ENCODE results near the gene KY.

The KY gene

DNA sequence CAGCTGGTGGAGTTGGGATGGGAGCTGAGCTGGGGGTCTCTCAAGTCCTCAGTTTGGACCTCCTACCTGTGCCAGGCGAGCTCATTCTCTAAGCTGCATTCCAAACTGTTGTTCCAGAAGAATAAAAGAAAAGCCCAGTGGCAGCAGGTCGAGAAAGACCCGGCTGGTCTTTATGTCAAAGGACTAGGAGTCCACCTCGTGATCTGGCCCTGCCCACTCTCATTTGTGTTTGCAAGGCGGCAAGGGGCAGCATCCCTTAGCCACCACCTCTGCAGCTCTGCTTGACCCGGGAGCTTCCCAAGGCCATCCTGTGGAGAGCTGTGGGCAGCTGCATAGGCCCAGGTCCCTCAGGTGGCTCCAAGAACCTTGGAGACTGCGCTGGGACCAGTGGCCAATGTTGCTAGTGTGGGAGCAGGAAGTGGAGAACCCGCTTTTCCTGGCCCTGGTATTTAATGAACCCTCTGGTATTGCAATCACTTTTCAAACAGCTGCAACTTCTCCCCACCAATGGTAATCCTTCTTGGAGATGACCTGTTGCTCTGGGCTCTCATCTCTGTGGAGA lies 30.9 kb downstream of the KY start:
- no peak for DNase-seq (ENCODE audit: low read depth, low spot score)

DNA sequence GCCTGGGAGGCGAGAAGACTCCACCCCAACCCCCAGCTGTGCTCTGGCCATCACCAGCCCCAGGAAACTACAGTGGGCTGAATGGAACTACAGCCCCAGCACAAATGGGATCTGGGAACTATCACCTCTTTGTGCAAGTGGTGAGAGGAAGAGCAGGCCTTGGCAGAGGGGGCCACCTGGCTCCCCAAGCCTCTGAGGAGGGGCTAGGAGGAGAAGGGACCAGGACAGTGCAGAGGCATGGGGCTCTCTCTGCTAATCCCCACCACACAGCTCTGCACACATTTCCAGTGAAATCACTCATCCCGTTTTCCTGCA lies 31.6 kb downstream of the KY start:
- no peak for DNase-seq (ENCODE audit: low read depth, low spot score)

DNA sequence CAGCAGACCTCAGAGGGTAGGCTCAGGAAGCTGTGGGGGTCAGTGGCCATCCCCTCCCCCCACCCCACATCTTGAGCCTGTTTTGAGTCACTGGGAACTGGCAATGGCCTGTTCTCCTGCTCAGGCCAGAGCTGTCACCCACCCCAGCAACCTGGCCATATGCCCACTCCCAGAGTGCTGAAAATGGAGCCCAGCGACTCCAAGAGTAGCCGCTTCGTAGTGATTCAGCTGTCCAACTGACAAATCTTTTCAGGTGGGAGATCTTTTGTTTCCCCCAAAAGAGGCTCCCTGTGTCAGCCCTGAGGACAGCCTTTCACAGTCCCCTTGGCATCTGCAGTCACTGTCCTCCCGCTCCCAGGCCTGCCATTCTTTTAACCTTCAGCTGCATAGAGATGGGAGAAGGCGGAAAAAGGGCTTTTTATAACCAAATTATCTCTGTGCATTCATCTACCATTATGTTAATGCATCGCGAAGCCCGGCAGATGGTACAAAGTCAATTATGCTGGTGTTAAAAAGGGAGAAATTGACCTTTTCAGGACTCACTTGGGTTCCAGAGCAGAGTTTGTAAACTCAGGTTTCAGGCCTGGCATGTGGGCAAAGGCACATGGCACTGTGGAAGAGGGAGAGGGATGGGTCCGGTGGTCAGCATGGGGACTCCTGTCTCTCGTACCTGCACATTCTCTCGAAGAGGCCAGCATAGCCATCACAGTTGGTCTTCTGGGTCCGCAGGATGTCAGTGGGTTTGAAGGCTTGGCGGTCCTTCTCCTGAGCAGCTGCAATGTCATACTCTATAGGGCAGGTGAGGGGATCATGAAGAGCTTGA lies 32.1 kb downstream of the KY start:
- DNase-seq (ENCODE audit: low read depth, low spot score): no peak

- DNase-seq (ENCODE audit: low read depth, low spot score): no peak
These were observed 33.0 kb downstream of the KY start for GRCh38 chr3:134617608-134618477.

DNA sequence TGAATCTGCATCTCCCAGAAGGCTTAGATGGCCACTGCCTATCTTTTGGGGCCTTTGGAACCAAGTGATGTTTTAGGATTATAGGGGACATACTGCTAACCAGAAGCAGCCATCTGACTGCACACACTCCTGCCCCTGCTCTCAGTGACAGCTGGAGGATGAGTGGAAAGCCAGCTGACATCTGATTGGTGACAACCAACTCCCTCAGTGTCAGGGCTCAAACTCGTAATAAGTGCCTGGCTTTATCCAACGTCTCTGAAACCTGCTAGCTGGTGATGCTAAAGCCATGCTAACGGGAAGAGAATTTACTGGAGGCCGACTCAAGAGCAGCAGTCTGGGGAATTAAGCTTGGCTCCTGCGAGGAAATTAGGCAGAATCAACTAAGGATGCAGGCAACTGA lies 35.1 kb downstream of the KY start:
- DNase-seq (ENCODE audit: low read depth, low spot score): no peak

GRCh38 chr3:134614955-134615354 lies 35.9 kb downstream of the KY start:
- DNase-seq (ENCODE audit: low read depth, low spot score): no peak

DNA sequence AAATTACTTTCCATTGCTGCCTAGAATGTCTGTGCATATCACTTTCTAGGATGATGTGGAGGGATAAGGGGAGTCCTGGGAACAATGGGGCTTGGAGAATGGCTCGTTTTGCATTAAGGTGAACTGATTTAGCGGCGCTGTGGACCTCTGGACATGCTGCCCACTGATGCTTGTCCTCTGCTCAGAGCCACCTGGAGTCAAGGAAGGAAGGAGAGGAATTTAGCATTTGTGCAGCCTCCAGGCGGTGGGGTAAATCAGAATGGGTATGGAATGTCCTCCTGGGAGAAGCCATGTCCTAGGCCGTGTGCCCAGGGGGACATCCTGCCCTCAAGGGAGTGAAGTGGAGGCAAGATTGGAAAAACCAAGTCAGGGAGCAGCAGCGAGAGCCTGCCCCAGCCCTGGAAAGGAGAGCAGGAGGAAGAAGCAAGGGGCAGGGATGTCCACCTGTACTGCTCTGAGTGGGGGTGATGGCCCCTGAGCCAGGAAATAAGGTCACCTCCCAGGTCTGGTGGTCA lies 37.8 kb downstream of the KY start:
- no peak for DNase-seq (ENCODE audit: low read depth, low spot score)

DNA sequence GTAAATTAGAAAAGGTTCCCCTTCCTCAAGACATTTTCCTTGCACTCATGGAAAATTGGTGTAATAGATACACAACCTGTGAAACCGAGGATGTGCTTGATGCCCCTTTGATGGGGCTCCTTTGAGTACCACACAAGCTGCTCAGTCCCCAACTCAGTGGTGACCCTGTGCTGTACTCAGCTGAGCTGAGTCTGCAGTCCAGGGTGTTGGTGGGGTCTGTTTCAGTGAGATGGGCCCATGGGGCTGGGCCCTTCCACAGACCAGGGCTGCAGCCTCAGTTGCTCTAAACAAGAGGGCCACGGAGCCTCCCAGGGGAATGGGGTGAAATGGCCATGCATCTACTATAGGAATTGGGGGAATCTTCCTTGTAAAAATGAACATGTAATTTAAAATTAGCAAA lies 39.3 kb downstream of the KY start:
- no peak for DNase-seq (ENCODE audit: low read depth, low spot score)

- DNase-seq (ENCODE audit: low read depth, low spot score): no peak
These were observed 40.1 kb downstream of the KY start for GRCh38 chr3:134610432-134611385.

- DNase-seq (ENCODE audit: low read depth, low spot score): no peak
These were observed 40.9 kb downstream of the KY start for GRCh38 chr3:134609821-134610431.

DNA sequence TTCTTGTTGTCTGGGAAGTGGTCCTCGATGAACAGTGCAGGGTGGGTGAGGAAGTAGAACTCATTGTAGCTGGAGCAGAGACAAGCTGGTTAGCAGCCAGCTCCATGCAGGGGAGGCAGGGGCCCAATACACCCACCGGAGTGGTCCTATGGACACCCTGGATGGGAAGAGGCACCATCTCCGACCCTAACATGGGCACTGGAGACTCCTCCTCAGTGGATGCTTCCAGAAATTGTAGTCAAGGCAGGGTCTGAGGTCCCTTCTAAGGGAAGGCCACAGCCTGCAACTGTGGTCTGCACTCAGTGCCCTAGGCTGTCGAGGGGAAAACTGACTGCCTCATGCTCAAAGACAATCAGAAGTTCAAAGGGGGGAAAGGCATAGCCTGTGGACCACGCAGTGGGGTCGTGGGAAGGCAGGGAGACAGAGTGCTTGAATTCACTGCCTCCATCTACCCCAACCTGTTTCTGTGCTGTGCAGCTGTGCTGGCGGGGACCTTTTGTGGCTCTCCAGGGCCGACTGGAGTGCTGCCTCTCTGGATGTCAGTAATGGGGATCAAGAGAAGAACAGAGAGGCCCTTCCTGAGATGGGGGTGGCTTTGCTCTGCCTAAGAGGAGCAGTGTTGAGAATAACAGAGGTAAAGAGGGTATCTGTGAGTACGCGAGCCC lies 41.9 kb downstream of the KY start:
- no peak for DNase-seq (ENCODE audit: low read depth, low spot score)

DNA sequence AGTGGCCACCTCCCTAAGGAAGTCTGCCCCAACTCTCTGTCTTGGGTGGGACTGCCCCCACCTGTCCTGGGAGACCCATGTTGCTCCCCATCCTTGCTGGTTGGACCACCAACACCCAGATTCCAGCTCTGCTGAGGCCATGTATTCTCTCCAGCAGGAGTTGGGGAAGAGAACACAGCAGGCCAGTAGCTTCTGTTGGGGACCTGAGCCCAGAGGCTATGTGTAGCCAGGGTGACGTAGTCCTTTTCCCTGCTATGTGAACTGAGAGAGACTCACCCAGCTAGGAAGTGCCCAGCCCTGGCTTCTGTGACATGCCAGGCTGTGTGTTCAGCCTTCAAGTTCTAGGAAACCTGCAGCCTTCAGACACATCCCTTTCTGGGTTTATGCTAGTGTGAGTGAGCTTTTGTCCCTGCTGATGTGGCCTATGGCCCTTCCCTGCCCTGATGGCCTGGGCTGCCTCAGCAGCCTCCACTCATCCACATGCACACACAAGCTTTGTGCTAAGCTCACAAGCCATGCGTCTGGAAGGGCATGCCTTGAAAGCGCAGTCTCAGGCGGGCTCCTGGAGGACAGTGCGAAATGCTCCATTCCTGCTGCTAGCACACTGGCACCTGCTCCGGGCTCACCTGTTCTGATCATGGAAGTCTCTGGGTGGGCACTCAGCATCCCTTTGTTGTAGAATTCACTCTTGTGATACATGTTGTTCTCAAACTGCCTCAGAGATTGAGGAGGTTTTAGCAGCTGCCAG lies 42.6 kb downstream of the KY start:
- no peak for DNase-seq (ENCODE audit: low read depth, low spot score)

- no peak for DNase-seq (ENCODE audit: low read depth, low spot score)
These were observed 43.5 kb downstream of the KY start for GRCh38 chr3:134607054-134608022.

GRCh38 chr3:134606033-134607025 lies 44.5 kb downstream of the KY start:
- DNase-seq (ENCODE audit: low read depth, low spot score): no peak

- DNase-seq (ENCODE audit: low read depth, low spot score): no peak
These were observed 45.3 kb downstream of the KY start for GRCh38 chr3:134605556-134605955.

DNA sequence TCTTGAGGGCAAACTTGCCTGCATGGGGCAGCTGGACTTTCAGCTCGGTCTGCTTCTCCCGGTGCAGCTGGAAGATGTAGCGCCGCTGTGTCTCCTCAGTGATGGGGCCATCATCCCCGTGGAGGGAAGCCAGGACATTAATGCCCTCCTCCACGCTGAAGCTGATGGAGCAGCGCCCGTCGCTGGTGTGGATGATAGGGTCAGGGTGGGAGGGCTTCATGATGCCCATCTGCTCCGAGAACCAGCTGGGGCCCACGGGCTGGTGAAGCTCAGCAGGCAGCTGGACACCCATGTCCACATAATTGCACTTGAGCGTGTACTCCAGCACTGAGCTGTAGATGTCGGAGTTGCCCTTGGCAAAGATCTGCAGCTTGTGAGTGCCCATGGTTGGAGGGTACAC lies 46.9 kb downstream of the KY start:
- DNase-seq (ENCODE audit: low read depth, low spot score): no peak

GRCh38 chr3:134603480-134603879 lies 47.3 kb downstream of the KY start:
- no peak for DNase-seq (ENCODE audit: low read depth, low spot score)

Measured in activated CD4-positive, CD25-positive, alpha-beta regulatory T cell treated with anti-CD3 and anti-CD28 coated beads, Interleukin-2, amount 50 U/mL, for 16 hours (primary cell).